ENCODE results near the gene USH2A. TPM values are rescaled to one million over a fixed set of nuclear protein-coding genes. Genes with fewer than 3 reads are reported as not detected.

USH2A gene
- total and polyA plus RNA-seq, 11 donors = 0.03 to 4.7 (median 1.7) TPM

GRCh38 chr1:215868500-215868899 is 554.7 kb downstream of the USH2A start:
- Histone ChIP-seq H3K27ac (no peak overlapping the region), H3K27me3 (no peaks in the 10 kb centered on the region), H3K36me3 (no peaks in the 10 kb centered on the region), H3K9me3 (no peaks in the 10 kb centered on the region), H3K4me3 (no peak overlapping the region), H3K4me1 (no peaks in the 10 kb centered on the region)
- intact Hi-C loops (cut with DNase I) = no loop called here
- DNase-seq = no peak
- 50 to 65% (median 52%) methylated on average over 1 of the region's 1 CpG for WGBS, 4 donors
- TF ChIP-seq, protein P1, sequence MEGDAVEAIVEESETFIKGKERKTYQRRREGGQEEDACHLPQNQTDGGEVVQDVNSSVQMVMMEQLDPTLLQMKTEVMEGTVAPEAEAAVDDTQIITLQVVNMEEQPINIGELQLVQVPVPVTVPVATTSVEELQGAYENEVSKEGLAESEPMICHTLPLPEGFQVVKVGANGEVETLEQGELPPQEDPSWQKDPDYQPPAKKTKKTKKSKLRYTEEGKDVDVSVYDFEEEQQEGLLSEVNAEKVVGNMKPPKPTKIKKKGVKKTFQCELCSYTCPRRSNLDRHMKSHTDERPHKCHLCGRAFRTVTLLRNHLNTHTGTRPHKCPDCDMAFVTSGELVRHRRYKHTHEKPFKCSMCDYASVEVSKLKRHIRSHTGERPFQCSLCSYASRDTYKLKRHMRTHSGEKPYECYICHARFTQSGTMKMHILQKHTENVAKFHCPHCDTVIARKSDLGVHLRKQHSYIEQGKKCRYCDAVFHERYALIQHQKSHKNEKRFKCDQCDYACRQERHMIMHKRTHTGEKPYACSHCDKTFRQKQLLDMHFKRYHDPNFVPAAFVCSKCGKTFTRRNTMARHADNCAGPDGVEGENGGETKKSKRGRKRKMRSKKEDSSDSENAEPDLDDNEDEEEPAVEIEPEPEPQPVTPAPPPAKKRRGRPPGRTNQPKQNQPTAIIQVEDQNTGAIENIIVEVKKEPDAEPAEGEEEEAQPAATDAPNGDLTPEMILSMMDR (IDR thresholded peaks at IDR 0.05) = no peak
- no peak for TF ChIP-seq POLR2A (IDR thresholded peaks at IDR 0.05)
- no peak for ATAC-seq

DNA sequence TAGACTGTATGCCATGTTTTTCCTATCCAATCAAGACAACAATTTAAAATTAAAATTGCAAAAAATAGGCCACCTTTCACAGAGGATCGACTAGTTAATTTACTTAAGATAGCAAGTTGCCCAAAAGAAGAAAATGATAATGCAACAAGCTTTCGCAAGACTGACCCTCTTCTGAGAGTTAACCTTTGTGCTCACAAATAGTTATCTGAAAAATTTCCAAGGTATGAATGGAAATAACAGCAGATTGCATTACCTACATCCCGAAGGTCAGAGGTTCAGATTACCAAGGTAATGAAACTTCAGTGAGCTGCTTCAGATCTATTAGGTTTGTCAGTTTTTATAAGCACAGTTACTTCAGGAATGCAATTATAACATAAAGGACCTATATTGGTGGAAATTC is 558.2 kb downstream of the USH2A start:
- H3K4me1 ChIP-seq = no peaks in the 10 kb centered on the region
- no peaks in the 10 kb centered on the region for H3K36me3 ChIP-seq
- H3K9me3 ChIP-seq = no peaks in the 10 kb centered on the region
- DNase-seq (no peak), ATAC-seq (no peak)
- intact Hi-C loops (cut with DNase I) = no loop called here
- no peak overlapping the region for H3K4me3 ChIP-seq
- WGBS, 4 donors = 70 to 87% (median 80%) methylated on average over 3 of the region's 3 CpGs
- no peak overlapping the region for H3K27ac ChIP-seq
- no peaks in the 10 kb centered on the region for H3K27me3 ChIP-seq
- TF ChIP-seq, protein P1 (IDR thresholded peaks at IDR 0.05) = no peak
- no peak for TF ChIP-seq POLR2A (IDR thresholded peaks at IDR 0.05)

GRCh38 chr1:215863796-215864195 is 559.5 kb downstream of the USH2A start:
- H3K4me3 ChIP-seq = no peak overlapping the region
- intact Hi-C loops (cut with DNase I) = no loop called here
- ATAC-seq (no peak), DNase-seq (no peak)
- H3K27me3 ChIP-seq = no peaks in the 10 kb centered on the region
- H3K36me3 ChIP-seq = no peaks in the 10 kb centered on the region
- peaks cover 0 to 1% (median 0%) of the 10 kb centered on the region in 12 donors for H3K9me3 ChIP-seq
- no peak overlapping the region for H3K27ac ChIP-seq
- no peak for TF ChIP-seq POLR2A (IDR thresholded peaks at IDR 0.05)
- TF ChIP-seq, protein P1 (IDR thresholded peaks at IDR 0.05) = no peak
- H3K4me1 ChIP-seq = no peaks in the 10 kb centered on the region

DNA sequence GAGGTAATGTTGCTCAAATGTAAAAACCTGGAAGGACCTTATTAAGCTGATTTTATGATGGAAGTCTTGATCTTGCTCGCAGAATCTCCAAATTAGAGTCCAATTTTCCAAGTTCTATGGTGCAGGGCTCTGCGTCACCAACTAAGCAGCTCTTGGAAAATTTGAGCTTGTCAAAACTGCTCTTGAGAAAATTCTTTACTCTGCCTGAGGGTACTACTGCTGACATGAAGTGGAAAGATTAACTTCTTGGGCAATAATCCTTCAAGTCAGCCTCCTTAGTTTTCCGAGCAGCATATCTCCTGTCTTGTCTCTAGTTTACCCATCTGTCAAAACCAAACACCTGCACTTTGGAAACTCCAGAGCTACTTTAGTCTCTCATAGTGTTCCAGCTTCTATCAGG is 562.4 kb downstream of the USH2A start:
- intact Hi-C loops (cut with DNase I) = no loop called here
- Histone ChIP-seq H3K4me1 (no peaks in the 10 kb centered on the region), H3K9me3 (peaks cover 0 to 6% (median 0%) of the 10 kb centered on the region in 12 donors), H3K27ac (no peak overlapping the region), H3K36me3 (no peaks in the 10 kb centered on the region), H3K27me3 (no peaks in the 10 kb centered on the region), H3K4me3 (no peak overlapping the region)
- ATAC-seq = no peak
- no peak for DNase-seq
- TF ChIP-seq, protein P1 (IDR thresholded peaks at IDR 0.05) = no peak
- TF ChIP-seq POLR2A (IDR thresholded peaks at IDR 0.05) = no peak
- WGBS, 4 donors = 79 to 87% (median 83%) methylated on average over 3 of the region's 3 CpGs
